ENCODE data around the gene LMO7.

DNA sequence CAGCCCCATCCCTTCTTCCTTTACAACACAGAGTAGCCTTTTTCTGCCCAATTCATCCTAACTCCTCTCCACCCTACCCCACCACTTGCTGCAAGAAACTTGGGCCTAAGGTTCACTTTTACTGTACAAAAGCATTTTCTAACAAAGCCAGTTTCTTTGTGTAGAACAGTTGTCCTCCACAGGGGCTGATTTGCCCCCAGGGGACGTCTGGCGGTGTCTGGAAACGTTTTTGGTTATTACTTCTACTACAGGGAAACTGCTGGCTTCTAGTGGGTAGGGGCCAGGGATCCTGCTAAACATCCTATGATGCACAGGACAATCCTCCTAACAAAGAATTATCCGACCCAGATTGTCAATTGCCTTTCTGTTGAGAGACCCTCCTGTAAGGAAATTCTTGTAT is 7.3 kb upstream of the LMO7 start:
- TF ChIP-seq CTCF (IDR thresholded peaks at IDR 0.05) (no peak), POLR2A (IDR thresholded peaks at IDR 0.05) (no peak)

Data from stomach (tissue), 4 donors.